Activated T-helper 1 cell treated with anti-CD3 and anti-CD28 coated beads, Interleukin-2, amount 50 U/mL, for 16 hours (primary cell): Measurements from ENCODE around the gene IKZF5.

Experiments used
- DNase-seq, 2 donors: peaks; one replicate each; pipeline ENCODE4 v3.0.0-alpha.2; 2020; ENCODE audit warnings: low read depth in 1 of 2, low spot score in 1 of 2

IKZF5 gene

GRCh38 chr10:123016228-123016627 is 7.6 kb upstream of the IKZF5 start:
- no peak for DNase-seq

GRCh38 chr10:123014772-123015171 is 6.2 kb upstream of the IKZF5 start:
- no peak for DNase-seq

GRCh38 chr10:123013456-123014419 is 5.1 kb upstream of the IKZF5 start:
- DNase-seq: no peak

GRCh38 chr10:123011987-123012386 is 3.4 kb upstream of the IKZF5 start:
- no peak for DNase-seq

DNA sequence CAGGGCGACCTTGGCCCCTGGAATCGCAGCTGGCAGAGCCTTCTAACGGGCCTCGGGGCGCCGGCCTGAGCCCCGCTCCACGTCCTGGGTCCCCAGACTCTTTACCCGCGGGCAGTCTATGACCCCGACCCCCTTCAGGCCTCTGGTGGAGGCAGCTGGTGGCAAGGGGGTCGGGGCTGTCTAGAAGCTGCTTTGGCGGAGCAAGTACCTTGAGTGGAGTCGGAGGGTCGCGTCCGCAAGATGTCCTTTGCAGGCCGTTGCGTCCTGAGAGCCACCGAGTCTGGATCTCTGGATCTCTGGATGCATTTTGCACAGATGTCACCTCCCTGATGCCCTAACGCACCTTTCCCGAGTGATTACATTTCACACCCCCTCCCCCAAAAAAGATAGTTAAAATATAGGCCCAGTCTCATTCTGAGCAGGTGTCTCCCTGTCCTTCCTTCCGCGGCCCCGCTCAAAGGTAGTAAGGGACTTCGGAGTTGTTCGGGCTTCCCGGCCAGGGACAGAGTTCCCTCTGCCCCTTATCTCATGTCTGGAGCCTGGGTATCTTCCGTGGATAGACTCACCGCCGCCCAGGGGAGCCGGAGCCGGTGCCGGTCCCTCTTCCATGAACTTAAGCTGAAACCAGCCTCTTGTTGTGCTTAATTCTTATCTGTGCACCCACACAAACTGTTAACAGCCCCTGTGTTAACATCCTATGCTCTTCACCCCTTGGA is 668 bp upstream of the IKZF5 start:
- DNase-seq: no peak

DNA sequence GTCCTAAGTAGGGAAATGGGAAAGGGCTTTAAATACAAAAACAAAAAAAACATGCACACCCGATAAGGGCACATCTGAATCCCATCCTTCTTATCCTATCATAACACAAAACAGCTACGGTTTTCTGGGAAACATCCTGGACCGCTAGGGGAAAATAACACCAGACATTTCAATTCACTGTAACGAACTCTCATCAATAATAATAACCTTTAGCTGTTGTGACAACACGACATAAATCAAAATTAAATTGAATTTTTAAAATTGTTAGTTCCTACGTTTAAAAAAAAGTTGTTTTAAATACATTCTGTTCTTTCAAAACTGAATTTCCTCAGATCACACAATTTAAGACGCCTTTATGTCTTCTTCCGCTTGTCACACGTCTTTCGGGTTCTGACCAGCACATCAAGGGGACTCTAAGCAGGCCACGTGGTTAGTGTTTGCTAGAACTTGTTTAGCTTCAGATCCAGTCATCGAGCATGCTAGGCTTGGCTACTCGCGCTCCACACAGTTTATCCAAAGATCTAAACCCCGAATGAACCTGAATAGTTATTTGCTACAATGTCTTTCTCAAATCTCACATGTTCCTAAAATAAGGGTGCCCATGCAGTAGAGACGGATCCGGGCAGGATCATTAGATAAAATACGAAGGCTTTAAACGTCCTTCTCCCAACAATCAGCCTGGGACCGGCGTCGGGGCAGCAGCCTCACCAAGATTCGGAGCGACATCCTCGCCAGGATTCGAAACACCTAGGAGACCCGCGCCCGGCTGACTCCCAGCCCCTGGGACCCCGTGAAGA is 839 bp downstream of the IKZF5 start:
- peak in 1 of 2 donors; percentile 13 for DNase-seq

DNA sequence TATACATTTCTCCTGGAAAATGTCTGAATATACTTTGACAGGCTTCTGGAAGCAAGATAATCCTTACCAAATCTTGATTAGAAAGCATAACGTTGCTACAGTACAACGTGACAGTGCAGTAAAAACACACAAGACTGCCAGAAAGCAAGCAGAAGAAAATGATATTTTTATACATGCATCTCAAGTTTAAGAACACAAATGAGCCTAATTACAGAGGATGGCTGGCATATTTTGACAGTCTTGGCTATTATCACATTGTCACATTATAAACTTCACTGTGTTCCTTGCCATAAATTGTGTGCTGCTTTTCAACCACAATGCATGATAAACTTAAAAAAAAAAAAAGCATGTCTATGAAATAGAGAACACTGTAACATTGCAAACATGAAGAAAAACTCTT is 4.3 kb downstream of the IKZF5 start:
- DNase-seq: no peak

DNA sequence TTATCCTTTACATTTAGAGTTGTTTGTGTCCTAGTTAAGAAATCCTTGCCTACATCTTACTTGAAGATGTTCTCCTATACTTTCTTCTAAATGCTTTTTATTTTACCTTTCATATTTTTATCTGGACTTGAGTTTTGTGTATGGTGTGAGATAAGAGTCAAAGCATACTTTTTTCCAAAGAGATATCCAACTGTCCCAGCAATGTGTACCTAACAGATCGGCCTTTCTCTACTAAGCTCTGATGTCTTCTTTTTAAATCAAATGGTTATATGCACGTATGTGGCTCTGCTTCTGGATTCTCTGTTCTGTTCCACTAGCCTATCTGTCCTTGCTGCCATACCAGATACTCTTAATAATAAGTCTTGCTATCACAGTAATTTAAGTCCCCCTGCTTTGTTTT is 7.2 kb downstream of the IKZF5 start:
- no peak for DNase-seq

- DNase-seq: no peak
Observed at GRCh38 chr10:123000155-123000554, 8.4 kb downstream of the IKZF5 start.

GRCh38 chr10:122999347-122999746 is 9.2 kb downstream of the IKZF5 start:
- DNase-seq: no peak

DNA sequence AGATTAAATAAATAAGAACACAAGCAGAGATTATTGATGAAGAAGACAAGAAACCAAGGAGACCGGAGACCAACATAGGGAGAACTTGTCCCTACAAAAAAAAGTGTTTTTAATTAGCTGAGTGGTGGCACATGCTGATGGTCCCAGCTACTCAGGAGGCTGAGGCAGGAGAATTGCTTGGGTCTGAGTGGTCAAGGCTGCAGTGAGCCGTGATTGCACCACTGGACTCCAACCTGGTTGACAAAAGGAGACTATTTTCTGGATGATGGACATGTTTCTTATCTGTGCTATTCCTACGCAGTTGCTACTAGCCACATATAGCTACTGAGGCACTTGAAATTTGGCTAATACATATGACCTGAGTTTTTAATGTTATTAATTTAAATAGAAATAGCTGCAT is 9.7 kb downstream of the IKZF5 start:
- no peak for DNase-seq

- no peak for DNase-seq
Observed at GRCh38 chr10:122998360-122998917, 10.2 kb downstream of the IKZF5 start.

GRCh38 chr10:122997864-122998263 is 10.7 kb downstream of the IKZF5 start:
- DNase-seq: no peak

GRCh38 chr10:122995936-122996335 is 12.7 kb downstream of the IKZF5 start:
- DNase-seq: no peak

GRCh38 chr10:122993797-122994336 is 14.7 kb downstream of the IKZF5 start:
- no peak for DNase-seq

GRCh38 chr10:122992031-122992585 is 16.5 kb downstream of the IKZF5 start:
- DNase-seq: no peak

- no peak for DNase-seq
Observed at GRCh38 chr10:122990278-122990677, 18.3 kb downstream of the IKZF5 start.

- no peak for DNase-seq
Observed at GRCh38 chr10:122988501-122988900, 20.1 kb downstream of the IKZF5 start.

- no peak for DNase-seq
Observed at GRCh38 chr10:122986335-122986734, 22.3 kb downstream of the IKZF5 start.

DNA sequence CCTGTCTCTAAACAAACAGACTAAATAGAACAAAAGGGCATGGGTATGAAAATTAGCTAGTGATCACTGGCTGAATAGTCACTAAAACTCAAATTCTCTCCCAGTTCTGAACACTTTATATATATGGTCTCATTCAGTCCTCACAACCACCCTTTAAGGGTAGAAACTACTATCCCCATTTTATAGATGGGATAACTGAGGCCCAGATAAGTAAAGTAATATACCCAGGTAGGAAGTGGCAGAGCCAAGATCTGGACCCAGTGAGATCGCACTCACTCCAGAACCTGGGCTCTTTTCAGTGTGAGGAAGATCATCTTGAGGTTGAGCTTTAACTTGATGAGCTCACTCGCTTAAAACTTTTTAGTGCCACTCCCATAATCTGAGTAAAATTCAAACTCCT is 23.9 kb downstream of the IKZF5 start:
- no peak for DNase-seq

DNA sequence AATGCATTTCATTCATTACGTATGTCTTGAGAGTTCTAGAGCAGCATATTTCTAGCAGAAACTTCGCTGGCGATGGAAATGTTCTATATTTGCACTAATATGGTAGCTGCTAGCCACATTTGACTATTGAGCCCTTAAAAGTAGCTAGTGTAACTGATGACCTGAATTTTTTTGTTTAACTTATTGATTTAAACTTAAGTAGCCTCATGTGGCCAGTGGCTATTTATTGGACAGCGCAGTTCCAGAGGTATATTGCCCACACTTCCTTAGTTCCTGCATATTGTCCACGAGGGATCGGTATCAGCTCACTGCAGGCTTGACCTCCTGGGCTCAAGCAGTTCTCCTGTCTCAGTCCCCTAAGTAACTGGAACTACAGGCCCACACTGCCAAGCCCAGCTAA is 24.7 kb downstream of the IKZF5 start:
- DNase-seq: no peak
